GM18505 (cell line): ENCODE results near the gene TCEA2.

Experiments
- ATAC-seq: cut with Tn5 transposase; IDR thresholded peaks from one replicate; pipeline ENCODE4 v1.9.1; 2021; ENCODE audit not compliant: unreplicated experiment
- POLR2A ChIP-seq: IDR thresholded peaks from 4 replicates; pipeline ENCODE4 v1.6.1; 2011; ENCODE audit warnings: borderline replicate concordance; ENCODE audit not compliant: insufficient read depth, insufficient read length; ENCODE audit errors: extremely low read depth

The TCEA2 gene

DNA sequence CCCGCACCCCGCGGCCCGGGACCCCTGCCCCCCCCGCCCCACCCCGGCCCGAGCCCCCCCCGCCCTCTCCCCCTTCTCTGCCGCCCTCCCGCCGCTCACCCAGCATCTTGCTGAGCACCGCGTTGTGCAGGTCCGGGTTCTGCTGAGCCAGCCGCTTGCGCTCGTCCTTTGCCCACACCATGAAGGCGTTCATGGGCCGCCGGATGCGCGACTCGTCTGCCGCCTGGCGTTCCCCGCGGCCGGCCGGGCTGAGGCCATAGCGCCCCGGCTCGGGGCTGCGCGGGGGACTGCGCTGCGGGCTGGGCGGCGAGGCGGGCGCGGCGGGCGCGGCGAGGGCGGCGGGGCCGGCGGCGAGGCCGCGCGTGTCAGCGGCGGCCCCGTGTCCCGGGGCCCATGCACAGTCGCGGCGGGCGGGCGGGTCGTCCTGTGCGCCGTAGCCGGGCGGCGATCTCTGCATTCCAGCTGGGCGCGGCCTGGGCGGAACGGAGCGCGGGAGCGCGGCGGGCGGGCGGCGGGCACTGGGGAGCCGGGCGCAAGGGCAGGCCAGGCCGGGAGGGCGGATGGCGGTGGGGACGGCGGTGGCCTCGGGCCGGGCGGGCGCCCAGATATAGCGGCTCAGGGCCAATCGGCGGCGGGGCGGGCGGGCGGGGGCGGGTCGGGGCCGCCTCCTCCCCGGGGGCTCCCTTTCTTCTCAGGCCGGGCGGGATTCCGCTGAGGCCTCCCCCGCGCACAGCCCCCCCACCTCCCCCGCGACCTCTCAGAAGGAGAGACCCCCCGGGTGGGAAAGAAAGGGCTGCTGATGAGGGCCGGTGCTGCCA, 13.7 kb upstream of the TCEA2 start, which contains the start of gene SOX18:
Gene SOX18, minus strand, starts transcription at position 580 of the 818 bp plus-strand sequence. Its CDS starts 123 bp downstream, at position 457.
- no peak for ATAC-seq
- no peak for TF ChIP-seq POLR2A

DNA sequence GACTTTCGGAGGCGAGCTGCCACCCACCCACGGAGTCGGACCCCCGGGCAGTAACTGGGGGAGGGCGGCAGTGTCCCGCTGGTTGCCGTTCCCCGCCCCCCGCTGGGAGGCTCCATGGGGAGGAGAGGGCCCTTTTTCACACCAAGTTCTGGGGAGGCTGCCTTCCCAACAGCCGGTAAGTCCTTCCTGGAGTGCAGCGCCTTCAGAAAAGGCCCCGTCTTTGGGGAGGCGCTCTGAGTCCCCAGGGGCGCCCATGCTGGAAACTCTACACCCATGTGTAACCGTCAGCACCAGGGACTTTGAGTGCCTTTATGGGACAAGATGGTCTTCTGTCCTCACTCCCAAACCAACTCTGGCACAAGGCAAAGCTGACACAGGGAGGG, 13.1 kb upstream of the TCEA2 start:
- no peak for ATAC-seq

DNA sequence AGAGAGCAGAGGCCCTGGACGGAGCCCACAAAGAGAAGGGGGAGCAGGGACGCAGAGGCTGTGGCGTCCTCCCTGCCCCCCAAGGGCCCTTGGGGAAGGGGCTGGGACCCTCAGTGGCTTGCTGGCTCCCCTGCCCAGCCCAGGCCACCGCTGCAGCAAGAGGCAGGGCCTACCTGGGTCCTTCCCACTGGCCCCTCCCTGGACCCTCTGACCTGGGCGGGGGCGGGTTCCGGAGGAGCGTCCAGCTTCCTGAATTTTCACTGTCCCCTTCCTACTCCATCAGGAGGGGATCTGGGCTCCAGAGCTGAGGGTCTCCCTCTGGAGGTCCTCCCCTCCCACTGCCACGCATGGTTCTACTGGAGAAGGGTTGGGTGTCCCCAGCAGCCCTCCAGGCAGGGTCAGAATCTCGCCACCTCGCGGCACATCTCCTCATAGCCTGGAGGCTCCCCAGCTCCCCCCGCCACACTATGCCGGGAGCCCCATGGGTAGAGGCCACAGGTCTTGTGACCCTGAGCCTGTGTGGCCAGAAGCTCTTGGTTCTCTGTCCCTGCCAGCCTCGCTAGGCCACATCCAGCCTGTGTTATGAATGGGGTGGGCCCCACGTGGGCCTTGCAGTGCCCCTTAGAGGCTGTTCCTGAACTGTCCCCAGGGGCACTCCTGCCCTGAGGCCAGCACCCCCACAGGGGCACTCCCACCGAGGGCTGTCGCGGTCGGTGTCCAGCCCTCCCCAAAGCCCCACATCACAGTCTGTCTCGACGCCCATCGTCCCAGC, 12.6 kb upstream of the TCEA2 start:
- TF ChIP-seq POLR2A = no peak
- no peak for ATAC-seq

More for the DNA sequence above, 13.1 kb upstream of the TCEA2 start:
- TF ChIP-seq POLR2A = no peak

DNA sequence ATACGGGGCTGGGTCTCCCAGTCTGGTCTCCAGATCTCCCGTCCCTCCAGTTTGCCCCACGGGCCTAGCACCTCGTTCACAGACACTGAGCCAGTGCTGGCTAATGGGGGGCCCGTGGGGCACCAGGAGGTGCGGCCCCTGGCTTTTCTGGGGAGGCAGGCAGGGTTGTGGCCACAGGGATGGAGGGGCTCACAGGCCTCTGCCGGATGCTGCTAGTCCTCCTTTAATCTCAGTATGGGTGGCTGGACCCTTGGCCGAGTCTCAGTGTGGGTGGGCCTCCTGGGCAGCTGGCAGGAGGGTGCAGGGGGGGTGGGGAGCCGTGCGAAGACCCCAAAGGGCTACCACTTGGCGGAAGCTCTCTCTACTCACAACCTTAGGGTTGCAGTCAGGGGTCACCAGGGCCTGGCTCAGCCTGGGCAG, 12.0 kb upstream of the TCEA2 start:
- no peak for ATAC-seq
- TF ChIP-seq POLR2A = no peak

DNA sequence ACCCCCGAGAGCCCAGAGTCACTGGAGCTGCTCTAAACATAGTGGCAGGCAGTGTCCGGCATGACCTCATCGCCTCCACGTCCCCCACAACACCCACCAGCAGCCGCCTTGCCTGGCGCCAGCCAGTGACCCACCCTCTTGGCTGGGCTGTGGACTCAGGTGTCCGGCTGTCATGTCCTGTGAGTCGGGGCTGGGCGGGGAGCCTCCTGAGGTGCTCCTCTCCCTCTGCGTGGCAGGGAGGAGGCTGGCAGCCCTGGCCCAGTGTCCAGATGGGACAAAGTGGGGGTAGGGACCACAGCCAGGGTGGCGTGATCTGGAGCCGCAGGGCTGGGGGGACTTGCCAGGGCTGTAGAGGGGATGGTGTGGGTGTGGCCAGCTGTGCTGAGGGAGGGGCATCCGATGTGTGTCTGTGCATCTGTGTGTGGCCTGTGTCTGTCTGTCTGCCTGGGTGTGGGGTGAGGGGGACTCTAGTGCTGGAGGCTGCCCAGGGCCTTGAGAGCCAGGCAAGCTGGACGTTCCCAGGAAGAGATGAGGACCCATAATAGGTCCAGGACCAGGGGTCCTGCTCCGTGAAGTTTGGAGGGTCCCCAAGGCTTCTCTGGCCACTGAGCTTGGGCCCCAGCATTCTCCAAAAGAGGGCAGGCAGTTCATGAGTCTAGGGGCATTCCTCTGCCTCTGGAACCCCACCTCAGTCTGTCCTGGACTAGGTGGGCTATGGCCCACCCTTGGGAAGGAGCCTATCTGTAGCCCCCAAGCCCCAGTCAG, 11.3 kb upstream of the TCEA2 start:
- no peak for ATAC-seq
- no peak for TF ChIP-seq POLR2A

DNA sequence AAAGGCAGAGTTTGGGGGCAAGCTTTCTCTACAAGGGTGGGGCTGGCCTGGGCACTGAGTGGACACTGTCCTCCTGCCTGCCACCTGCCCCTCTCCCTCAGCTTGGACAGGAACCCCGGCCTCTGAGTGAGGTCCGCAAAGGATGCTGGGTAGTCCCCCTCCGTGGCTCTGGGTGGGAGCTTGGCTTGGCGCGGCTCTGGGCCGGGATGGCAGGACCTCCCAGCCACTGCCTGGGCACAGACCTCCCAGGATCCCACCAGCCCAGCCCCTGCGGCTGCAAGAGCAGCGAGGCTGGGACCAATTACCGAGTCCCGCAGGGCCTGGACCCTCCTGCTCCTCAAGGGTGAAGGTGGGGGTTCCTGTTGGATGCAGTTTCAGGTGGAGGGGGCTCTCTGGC, 10.7 kb upstream of the TCEA2 start:
- no peak for TF ChIP-seq POLR2A
- no peak for ATAC-seq

DNA sequence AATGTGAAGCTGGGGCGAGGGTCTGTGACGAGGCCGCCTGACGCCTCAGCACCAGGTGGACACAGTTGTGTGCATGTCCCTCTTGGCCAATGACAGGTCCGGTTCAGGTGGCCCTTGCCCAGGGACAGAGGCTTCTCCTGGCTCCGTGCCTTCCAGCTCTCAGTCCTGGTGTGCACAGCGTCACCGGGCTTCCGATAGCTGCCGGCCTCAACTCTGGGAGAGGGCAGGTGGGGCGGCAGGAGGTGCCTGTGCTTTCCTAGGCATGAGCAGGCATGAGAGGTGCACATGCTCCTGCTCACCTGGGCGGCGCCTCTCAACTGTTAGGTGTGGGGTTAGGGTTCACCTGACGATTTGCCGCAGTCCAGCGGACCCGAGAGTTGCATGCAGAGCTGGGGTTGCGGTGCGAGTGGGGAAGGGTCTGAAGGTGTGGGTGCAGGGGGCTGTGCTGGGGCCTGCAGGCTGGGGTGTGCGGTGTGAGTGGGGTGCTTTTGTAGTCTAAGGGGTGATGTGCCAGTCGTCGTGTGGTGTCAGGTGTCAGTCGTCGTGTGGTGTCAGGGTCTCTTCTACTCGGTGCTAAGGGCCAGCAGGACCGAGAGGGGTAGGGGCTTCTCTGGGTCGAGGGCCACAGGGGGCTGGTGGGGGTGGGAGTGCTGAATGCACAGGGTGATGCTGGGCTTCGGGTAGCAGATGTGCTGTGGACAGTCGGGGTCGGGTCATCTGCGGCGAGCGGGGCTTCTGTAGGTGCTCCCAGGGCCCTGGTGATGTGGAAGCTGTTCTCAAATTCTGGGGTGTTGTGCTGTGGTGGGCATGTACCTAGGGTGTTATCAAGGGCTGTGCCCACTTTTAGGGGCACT, 9.8 kb upstream of the TCEA2 start:
- no peak for ATAC-seq
- no peak for TF ChIP-seq POLR2A

DNA sequence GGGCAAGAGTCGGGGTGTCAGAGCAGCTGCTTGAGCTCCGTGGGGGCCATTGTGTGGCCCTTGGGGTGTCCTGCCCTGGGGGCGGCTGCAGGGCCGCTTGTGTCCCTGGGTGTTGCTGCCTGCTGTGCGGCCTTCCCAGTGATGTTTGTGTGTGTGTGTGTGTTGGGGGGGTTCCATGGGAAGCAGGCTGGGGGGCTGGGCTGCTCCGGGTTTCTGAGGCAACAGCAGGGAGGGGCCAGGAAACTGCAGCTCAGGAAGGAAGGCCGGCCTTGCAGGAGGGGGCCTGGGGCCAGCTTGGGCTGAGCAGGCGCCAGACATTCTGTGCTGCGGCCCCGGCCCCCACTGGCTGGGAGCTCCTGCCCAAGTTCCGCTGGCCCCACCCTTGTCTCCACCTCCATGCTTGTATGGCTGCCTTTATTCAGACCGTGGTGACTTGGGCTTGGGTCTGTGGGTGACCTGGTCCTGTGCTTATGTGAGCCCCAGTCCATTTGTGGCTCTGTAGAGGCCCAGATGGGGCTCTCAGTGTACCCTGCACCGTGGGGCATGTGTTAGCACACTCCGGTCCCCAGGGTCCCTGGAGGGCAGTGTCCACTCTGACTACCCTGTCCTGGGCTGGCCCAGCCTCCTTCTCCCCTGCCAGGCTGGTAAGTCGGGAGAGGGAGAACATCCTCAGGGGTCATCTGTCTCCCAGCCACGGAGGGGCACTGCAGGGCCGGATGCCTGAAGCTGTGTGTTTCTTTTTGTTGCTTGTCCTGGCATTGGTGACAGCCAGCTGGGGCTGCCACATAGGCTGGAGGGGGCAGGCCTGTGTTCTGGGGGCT, 8.9 kb upstream of the TCEA2 start:
- ATAC-seq = no peak
- no peak for TF ChIP-seq POLR2A

DNA sequence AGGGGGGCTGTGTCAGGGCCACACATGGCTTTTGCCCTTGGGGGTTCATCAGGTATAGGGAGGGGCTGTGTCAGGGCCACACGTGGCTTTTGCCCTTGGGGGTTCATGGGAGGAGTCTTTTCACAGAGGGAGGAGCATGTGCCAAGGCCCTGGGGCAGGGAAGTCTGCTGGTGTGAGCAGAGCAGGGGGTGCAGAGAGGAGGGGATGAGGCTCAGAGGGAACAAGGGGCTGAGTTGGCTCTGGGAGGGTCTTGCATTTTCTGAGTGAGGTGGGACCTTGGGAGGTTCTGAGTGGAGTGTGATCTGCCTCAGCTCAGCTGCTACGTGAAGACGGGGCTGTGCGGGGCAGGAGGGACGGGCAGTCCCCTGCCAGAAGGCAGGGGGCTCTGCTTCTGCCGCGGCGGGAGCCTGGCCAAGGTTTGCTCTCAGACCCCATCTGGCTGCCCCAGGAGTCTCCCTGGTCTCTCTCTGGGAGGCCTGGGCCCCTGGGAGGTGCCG, 7.6 kb upstream of the TCEA2 start:
- no peak for TF ChIP-seq POLR2A
- no peak for ATAC-seq

DNA sequence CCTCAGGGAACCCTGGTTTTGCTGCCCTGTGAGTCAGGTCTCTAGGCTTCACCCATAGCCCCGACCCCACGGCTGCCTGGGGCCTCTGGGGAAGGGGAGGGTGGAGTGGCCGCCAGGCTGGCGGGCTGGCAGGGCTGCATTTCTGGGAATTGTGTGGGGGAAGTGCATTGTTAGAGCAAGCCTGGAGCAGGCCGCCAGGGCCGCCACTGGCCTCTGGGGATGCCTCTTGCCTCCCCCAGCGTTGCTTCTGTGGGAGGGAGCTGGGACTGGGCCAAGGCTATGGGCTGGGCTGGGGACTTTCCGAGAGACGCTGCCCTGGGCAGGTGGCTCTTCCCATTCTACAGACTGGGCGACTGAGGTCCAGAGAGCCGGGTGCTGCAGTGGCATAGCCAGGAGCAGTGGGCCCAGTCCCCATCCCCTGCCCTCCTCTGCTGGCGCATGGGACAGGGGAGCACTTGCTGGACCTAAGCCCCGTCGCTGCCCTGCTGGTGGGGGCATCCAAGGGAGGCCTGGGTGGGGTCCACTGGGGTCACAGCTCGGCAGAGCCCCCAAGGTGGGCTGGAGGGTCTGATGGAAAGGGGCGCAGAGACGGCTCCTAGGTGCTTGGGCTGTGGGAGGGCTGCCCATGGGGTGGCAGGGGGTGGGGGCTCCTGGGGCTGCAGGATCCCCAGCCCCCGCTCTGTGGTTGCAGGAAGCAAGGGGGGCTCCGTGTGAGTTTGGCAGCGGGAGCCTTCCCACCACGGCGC, 6.9 kb upstream of the TCEA2 start:
- ATAC-seq = no peak
- TF ChIP-seq POLR2A = no peak

DNA sequence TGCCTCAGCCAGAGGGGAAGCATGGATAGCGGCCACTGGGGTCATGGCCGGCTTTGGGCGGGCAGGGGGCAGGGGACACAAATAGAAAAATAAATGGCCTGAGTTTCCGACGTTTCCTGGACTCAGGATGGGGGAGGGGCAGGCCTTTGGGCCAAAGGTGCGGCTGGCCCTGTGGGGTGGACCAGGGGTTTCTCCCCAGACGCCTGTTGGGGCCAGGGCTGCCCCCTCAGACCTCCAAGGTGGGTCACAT, 6.4 kb upstream of the TCEA2 start:
- TF ChIP-seq POLR2A = no peak
- ATAC-seq = no peak

DNA sequence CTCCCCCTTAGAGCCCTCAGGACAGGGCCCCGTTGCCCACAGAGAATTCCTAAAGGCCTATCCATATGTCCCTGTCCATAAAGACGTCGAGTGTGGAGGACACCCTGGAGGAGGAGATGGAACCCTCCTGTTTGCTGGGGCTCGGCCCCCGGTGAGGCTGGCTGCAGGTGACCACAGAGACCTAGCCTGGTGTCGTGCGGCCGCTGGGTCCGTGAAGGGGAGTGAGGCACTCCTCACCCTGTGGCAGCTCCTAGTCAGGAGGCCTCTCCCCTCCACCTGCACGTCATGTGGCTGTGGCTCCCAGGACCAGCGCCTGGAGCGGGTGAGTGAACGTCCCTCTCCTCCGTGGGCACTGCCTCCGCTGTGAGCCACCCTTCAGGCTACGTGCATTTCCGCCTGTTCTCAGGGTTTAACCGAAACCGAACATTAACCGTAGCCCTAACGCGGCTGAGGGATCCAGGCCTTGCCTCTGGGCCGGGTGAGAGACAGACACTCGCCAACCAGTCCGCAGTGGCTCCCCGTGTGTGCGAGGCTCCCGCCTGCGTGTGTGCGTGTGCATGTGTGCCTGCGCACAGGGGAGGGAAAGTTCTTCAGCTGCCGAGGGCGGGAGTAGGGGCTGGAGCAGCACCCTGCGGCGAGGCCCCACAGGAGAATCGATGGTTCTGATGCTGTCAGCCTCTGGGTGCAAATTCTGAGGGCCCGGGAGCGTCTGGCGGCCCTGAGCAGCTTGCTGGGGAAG, 5.9 kb upstream of the TCEA2 start:
- no peak for ATAC-seq
- TF ChIP-seq POLR2A = no peak
